Measurements from ENCODE around the gene PLEKHS1.

PLEKHS1 gene

GRCh38 chr10:113751181-113751732, at the start of gene PLEKHS1:
TSS of gene PLEKHS1 (plus strand) at chr10:113751682. CDS start at chr10:113755278, 3,596 bp downstream.
- no peak within 1 kb of the TSS for H3K4me3 ChIP-seq (ENCODE audit: low read depth, low read length)
- TF ChIP-seq CTCF (IDR thresholded peaks at IDR 0.05; ENCODE audit: low read depth, low read length), result no peak
- peaks cover 4% of the 10 kb centered on the region for H3K27me3 ChIP-seq (ENCODE audit: insufficient read depth, low read depth, severe bottlenecking)
- no peak for DNase-seq
- no peaks in the 10 kb centered on the region for H3K36me3 ChIP-seq
- no peak within 1 kb of the TSS for H3K27ac ChIP-seq
- H3K9me3 ChIP-seq (ENCODE audit: severe bottlenecking), result no peaks in the 10 kb centered on the region

- peak; percentile 44 for TF ChIP-seq CTCF (IDR thresholded peaks at IDR 0.05; ENCODE audit: low read depth, low read length)
- Histone ChIP-seq H3K4me3 (ENCODE audit: low read depth, low read length) (no peak overlapping the region), H3K36me3 (no peaks in the 10 kb centered on the region), H3K9me3 (ENCODE audit: severe bottlenecking) (no peaks in the 10 kb centered on the region), H3K27me3 (ENCODE audit: insufficient read depth, low read depth, severe bottlenecking) (no peaks in the 10 kb centered on the region), H3K27ac (no peak overlapping the region)
- DNase-seq, result peak; percentile 24
These were observed 46.7 kb upstream of the PLEKHS1 start for GRCh38 chr10:113704637-113705343.

GRCh38 chr10:113705344-113705652, 46.2 kb upstream of the PLEKHS1 start:
- no peaks in the 10 kb centered on the region for H3K36me3 ChIP-seq
- DNase-seq, result no peak
- H3K9me3 ChIP-seq (ENCODE audit: severe bottlenecking), result no peaks in the 10 kb centered on the region
- no peak overlapping the region for H3K27ac ChIP-seq
- no peaks in the 10 kb centered on the region for H3K27me3 ChIP-seq (ENCODE audit: insufficient read depth, low read depth, severe bottlenecking)
- TF ChIP-seq CTCF (IDR thresholded peaks at IDR 0.05; ENCODE audit: low read depth, low read length), result no peak
- no peak overlapping the region for H3K4me3 ChIP-seq (ENCODE audit: low read depth, low read length)

- Histone ChIP-seq H3K4me3 (ENCODE audit: low read depth, low read length) (no peak overlapping the region), H3K27me3 (ENCODE audit: insufficient read depth, low read depth, severe bottlenecking) (no peaks in the 10 kb centered on the region), H3K9me3 (ENCODE audit: severe bottlenecking) (no peaks in the 10 kb centered on the region), H3K27ac (no peak overlapping the region), H3K36me3 (no peaks in the 10 kb centered on the region)
- no peak for DNase-seq
- no peak for TF ChIP-seq CTCF (IDR thresholded peaks at IDR 0.05; ENCODE audit: low read depth, low read length)
These were observed 44.9 kb upstream of the PLEKHS1 start for GRCh38 chr10:113706623-113707022.

- Histone ChIP-seq H3K9me3 (ENCODE audit: severe bottlenecking) (no peaks in the 10 kb centered on the region), H3K4me3 (ENCODE audit: low read depth, low read length) (no peak overlapping the region), H3K36me3 (no peaks in the 10 kb centered on the region), H3K27ac (no peak overlapping the region), H3K27me3 (ENCODE audit: insufficient read depth, low read depth, severe bottlenecking) (no peaks in the 10 kb centered on the region)
- DNase-seq, result no peak
- TF ChIP-seq CTCF (IDR thresholded peaks at IDR 0.05; ENCODE audit: low read depth, low read length), result no peak
These were observed 42.8 kb upstream of the PLEKHS1 start for GRCh38 chr10:113708640-113709039.

Data from WERI-Rb-1 (cell line).